ENCODE measurements around the gene LMOD2.

The LMOD2 gene

GRCh38 chr7:123640583-123640982 lies 15.1 kb upstream of the LMOD2 start:
- no peak for DNase-seq

- no peak for DNase-seq
Measured at GRCh38 chr7:123641901-123642300, 13.8 kb upstream of the LMOD2 start.

GRCh38 chr7:123643495-123644441 lies 11.9 kb upstream of the LMOD2 start:
- no peak for DNase-seq

GRCh38 chr7:123645516-123645915 lies 10.2 kb upstream of the LMOD2 start:
- no peak for DNase-seq

GRCh38 chr7:123647106-123647730 lies 8.4 kb upstream of the LMOD2 start:
- DNase-seq: no peak

GRCh38 chr7:123649964-123650363 lies 5.7 kb upstream of the LMOD2 start:
- no peak for DNase-seq

- DNase-seq: no peak
Measured at GRCh38 chr7:123650595-123650994, 5.1 kb upstream of the LMOD2 start.

GRCh38 chr7:123652406-123652805 lies 3.3 kb upstream of the LMOD2 start:
- DNase-seq: no peak

GRCh38 chr7:123653162-123653561 lies 2.5 kb upstream of the LMOD2 start:
- no peak for DNase-seq

- DNase-seq: no peak
Measured at GRCh38 chr7:123656544-123657303, 1.1 kb downstream of the LMOD2 start.

GRCh38 chr7:123657304-123657685 lies 1.6 kb downstream of the LMOD2 start:
- no peak for DNase-seq

- DNase-seq: no peak
Measured at GRCh38 chr7:123658023-123658422, 2.4 kb downstream of the LMOD2 start.

- no peak for DNase-seq
Measured at GRCh38 chr7:123660514-123661354, 5.1 kb downstream of the LMOD2 start.

- DNase-seq: no peak
Measured at GRCh38 chr7:123661765-123662164, 6.1 kb downstream of the LMOD2 start.

- no peak for DNase-seq
Measured at GRCh38 chr7:123662293-123662692, 6.6 kb downstream of the LMOD2 start.

- DNase-seq: no peak
Measured at GRCh38 chr7:123662755-123663154, 7.1 kb downstream of the LMOD2 start.

GRCh38 chr7:123663200-123663599 lies 7.5 kb downstream of the LMOD2 start:
- no peak for DNase-seq

- DNase-seq: no peak
Measured at GRCh38 chr7:123665157-123665556, 9.5 kb downstream of the LMOD2 start.

GRCh38 chr7:123665896-123666295 lies 10.2 kb downstream of the LMOD2 start:
- DNase-seq: no peak

- DNase-seq: no peak
Measured at GRCh38 chr7:123666492-123666891, 10.8 kb downstream of the LMOD2 start.

GRCh38 chr7:123669485-123669884 lies 13.8 kb downstream of the LMOD2 start:
- no peak for DNase-seq

GRCh38 chr7:123673137-123673732 lies 17.6 kb downstream of the LMOD2 start:
- DNase-seq: no peak

Measured in activated gamma-delta T cell (primary cell).